Measurements from ENCODE around the gene RCC1.

DNA sequence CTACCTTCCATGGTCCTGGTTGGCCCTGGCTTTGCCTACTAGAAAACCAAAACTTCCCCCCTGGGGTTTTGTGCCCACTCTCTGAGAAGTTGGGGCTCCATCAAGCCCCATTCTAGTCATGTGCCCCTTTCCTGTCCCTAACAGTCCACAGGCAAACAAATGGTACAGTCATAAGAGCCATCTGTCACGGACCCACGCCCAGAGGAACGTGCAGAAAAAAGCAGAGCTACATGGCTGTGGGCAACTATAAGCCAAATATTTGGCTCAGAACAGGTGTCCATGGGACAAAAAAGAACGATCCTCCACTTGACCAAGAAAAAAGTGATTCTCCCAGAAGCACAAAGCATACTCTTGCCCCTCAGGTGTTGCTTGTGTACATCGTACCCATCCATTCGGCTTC, 32.4 kb downstream of the RCC1 start:
- TF ChIP-seq, protein P1, sequence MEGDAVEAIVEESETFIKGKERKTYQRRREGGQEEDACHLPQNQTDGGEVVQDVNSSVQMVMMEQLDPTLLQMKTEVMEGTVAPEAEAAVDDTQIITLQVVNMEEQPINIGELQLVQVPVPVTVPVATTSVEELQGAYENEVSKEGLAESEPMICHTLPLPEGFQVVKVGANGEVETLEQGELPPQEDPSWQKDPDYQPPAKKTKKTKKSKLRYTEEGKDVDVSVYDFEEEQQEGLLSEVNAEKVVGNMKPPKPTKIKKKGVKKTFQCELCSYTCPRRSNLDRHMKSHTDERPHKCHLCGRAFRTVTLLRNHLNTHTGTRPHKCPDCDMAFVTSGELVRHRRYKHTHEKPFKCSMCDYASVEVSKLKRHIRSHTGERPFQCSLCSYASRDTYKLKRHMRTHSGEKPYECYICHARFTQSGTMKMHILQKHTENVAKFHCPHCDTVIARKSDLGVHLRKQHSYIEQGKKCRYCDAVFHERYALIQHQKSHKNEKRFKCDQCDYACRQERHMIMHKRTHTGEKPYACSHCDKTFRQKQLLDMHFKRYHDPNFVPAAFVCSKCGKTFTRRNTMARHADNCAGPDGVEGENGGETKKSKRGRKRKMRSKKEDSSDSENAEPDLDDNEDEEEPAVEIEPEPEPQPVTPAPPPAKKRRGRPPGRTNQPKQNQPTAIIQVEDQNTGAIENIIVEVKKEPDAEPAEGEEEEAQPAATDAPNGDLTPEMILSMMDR (conservative IDR thresholded peaks at IDR 0.05; ENCODE audit: low read depth in 2 of 2): no peak
- TF ChIP-seq, protein P2, sequence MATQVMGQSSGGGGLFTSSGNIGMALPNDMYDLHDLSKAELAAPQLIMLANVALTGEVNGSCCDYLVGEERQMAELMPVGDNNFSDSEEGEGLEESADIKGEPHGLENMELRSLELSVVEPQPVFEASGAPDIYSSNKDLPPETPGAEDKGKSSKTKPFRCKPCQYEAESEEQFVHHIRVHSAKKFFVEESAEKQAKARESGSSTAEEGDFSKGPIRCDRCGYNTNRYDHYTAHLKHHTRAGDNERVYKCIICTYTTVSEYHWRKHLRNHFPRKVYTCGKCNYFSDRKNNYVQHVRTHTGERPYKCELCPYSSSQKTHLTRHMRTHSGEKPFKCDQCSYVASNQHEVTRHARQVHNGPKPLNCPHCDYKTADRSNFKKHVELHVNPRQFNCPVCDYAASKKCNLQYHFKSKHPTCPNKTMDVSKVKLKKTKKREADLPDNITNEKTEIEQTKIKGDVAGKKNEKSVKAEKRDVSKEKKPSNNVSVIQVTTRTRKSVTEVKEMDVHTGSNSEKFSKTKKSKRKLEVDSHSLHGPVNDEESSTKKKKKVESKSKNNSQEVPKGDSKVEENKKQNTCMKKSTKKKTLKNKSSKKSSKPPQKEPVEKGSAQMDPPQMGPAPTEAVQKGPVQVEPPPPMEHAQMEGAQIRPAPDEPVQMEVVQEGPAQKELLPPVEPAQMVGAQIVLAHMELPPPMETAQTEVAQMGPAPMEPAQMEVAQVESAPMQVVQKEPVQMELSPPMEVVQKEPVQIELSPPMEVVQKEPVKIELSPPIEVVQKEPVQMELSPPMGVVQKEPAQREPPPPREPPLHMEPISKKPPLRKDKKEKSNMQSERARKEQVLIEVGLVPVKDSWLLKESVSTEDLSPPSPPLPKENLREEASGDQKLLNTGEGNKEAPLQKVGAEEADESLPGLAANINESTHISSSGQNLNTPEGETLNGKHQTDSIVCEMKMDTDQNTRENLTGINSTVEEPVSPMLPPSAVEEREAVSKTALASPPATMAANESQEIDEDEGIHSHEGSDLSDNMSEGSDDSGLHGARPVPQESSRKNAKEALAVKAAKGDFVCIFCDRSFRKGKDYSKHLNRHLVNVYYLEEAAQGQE (IDR thresholded peaks at IDR 0.05; ENCODE audit: unreplicated experiment): no peak
- TF ChIP-seq CREB1 (CRISPR knock-in tag; IDR thresholded peaks at IDR 0.05; ENCODE audit: low read depth) (no peak), POLR2AphosphoS5 (IDR thresholded peaks at IDR 0.05; ENCODE audit: low read depth) (no peak), EZH2 (IDR thresholded peaks at IDR 0.05; ENCODE audit: low read depth, unreplicated experiment) (no peak), EZH2phosphoT487 (IDR thresholded peaks at IDR 0.05; ENCODE audit: unreplicated experiment) (no peak), JUNB (IDR thresholded peaks at IDR 0.05; ENCODE audit: unreplicated experiment) (no peak)

Measured in GM23338 (cell line).